Keratinocyte (primary cell): ENCODE data around the gene CLN3. TPM values are rescaled to one million over a fixed set of nuclear protein-coding genes. Genes with fewer than 3 reads are reported as not detected.

ENCODE experiments used
- DNase-seq: peaks from one replicate; pipeline ENCODE4 v3.0.0-alpha.2; 2011; ENCODE audit warnings: low read depth, missing footprints, low spot score
- FAIRE-seq: peaks from 2 replicates; lab custom pipeline; 2011; peaks lifted over from hg19 to GRCh38; lab: Jason Lieb, UNC
- H2AFZ ChIP-seq: 2 replicates; pipeline ENCODE4 v1.6.0; 2012; ENCODE audit warnings: low read length, control low read depth, inconsistent platforms; ENCODE audit not compliant: control insufficient read depth
- H3K27ac ChIP-seq: 2 replicates; pipeline ENCODE4 v1.5.1; 2011; ENCODE audit warnings: low read length; ENCODE audit not compliant: control insufficient read depth, insufficient read depth
- H3K27me3 ChIP-seq: 3 replicates; pipeline ENCODE4 v1.6.0; 2011; ENCODE audit warnings: low read length; ENCODE audit not compliant: control insufficient read depth, insufficient read depth; ENCODE audit errors: extremely low read depth
- H3K36me3 ChIP-seq, 2 experiments: 2 replicates in 1 of 2; 3 replicates in 1 of 2; pipeline ENCODE4 v1.5.1; 2011; ENCODE audit warnings: low read length in 2 of 2, mild to moderate bottlenecking in 1 of 2; ENCODE audit not compliant: control insufficient read depth in 2 of 2, insufficient read depth in 2 of 2; ENCODE audit errors: extremely low read depth in 1 of 2
- H3K4me1 ChIP-seq: 3 replicates; pipeline ENCODE4 v1.5.1; 2011; ENCODE audit warnings: low read length; ENCODE audit not compliant: control insufficient read depth, insufficient read depth; ENCODE audit errors: extremely low read depth
- H3K4me2 ChIP-seq: 3 replicates; pipeline ENCODE4 v1.6.0; 2011; ENCODE audit warnings: low read depth, low read length; ENCODE audit not compliant: control insufficient read depth, insufficient read depth; ENCODE audit errors: extremely low read depth
- H3K4me3 ChIP-seq, 3 experiments: fragments of 200-600 bp in 1 of 3; sonication (generic) in 1 of 3; 2 replicates in 2 of 3; 3 replicates in 1 of 3; pipeline ENCODE4 v1.5.1; 2011 to 2016; ENCODE audit warnings: low read length in 3 of 3, mild to moderate bottlenecking in 3 of 3, control low read depth in 2 of 3, inconsistent platforms in 1 of 3, low read depth in 1 of 3, mixed read lengths in 1 of 3, mixed run types in 1 of 3, moderate library complexity in 1 of 3; ENCODE audit not compliant: control insufficient read depth in 2 of 3, insufficient read depth in 2 of 3; ENCODE audit errors: extremely low read depth in 1 of 3
- H3K79me2 ChIP-seq: 2 replicates; pipeline ENCODE4 v1.6.0; 2012; ENCODE audit warnings: low read length; ENCODE audit not compliant: control insufficient read depth, insufficient read depth
- H3K9ac ChIP-seq: 3 replicates; pipeline ENCODE4 v1.6.0; 2011; ENCODE audit warnings: low read length; ENCODE audit not compliant: control insufficient read depth, insufficient read depth; ENCODE audit errors: extremely low read depth
- H3K9me1 ChIP-seq: 3 replicates; pipeline ENCODE4 v1.6.0; 2011; ENCODE audit warnings: low read length; ENCODE audit not compliant: control insufficient read depth, insufficient read depth; ENCODE audit errors: extremely low read depth
- H3K9me3 ChIP-seq: 2 replicates; pipeline ENCODE4 v1.5.1; 2012; ENCODE audit warnings: low read depth, low read length; ENCODE audit not compliant: control insufficient read depth
- H4K20me1 ChIP-seq: 3 replicates; pipeline ENCODE4 v1.6.0; 2011; ENCODE audit warnings: low read length; ENCODE audit not compliant: control insufficient read depth, insufficient read depth; ENCODE audit errors: extremely low read depth
- CTCF ChIP-seq, 3 experiments: IDR thresholded peaks in 1 of 3; conservative IDR thresholded peaks in 1 of 3; optimal IDR thresholded peaks in 1 of 3; 2 replicates in 2 of 3; 3 replicates in 1 of 3; pipeline versions ENCODE3 to v1.5.1; 2011; ENCODE audit warnings: low read length in 3 of 3, mild to moderate bottlenecking in 3 of 3, moderate library complexity in 2 of 3, control low read depth in 1 of 3, inconsistent platforms in 1 of 3; ENCODE audit not compliant: insufficient read depth in 2 of 3; ENCODE audit errors: extremely low read depth in 1 of 3
- EZH2 ChIP-seq: IDR thresholded peaks from one replicate; pipeline ENCODE4 v1.6.1; 2012; ENCODE audit warnings: inconsistent platforms, mild to moderate bottlenecking, low read length, moderate library complexity
- dilution Hi-C: fragments of 300-500 bp; cut with MboI; formaldehyde crosslinking; loops from one replicate; pipeline ENCODE4 v1.7.0; 2020; ENCODE audit warnings: low sequenced_read_pairs; ENCODE audit not compliant: extremely low pct_ligation_motif_present
- polyA plus RNA-seq, 5 experiments: library from polyadenylated mRNA; depleted of rRNA in 3 of 5; stranded (reverse) in 3 of 5; stranded (forward) in 1 of 5; unstranded in 1 of 5; fragments of >200 nt; gene quantifications; 1 replicate in 1 of 5; 2 replicates in 3 of 5; 3 replicates in 1 of 5; pipeline versions ENCODE4 v1.2.1 to v1.2.3, GENCODE V29; 2011 to 2012; ENCODE audit warnings: missing spikeins in 2 of 5, low read depth in 1 of 5, low replicate concordance in 1 of 5

The CLN3 gene
- polyA plus RNA-seq, 1 donor (not counting 4 experiments of a cell fraction or from before 2014, with no cell fraction given), result 12.6 TPM

GRCh38 chr16:28538733-28539596, 47.1 kb upstream of the CLN3 start, which contains the start of gene NUPR1:
Gene NUPR1 (minus strand): TSS chr16:28538974. CDS start chr16:28538907, 67 bp downstream.
- Histone ChIP-seq H3K27me3 (no peaks in the 10 kb centered on the region), H3K27ac (peak within 1 kb of the TSS; percentile 84), H3K4me2 (peak within 1 kb of the TSS; percentile 96), H3K79me2 (peaks cover 12% of the 10 kb centered on the region), H3K4me3 (peak within 1 kb of the TSS; percentile 52 to 84 (median 76)), H3K36me3 (peaks cover 0 to 8% of the 10 kb centered on the region in 2 experiments), H4K20me1 (no peaks in the 10 kb centered on the region), H2AFZ (peak within 1 kb of the TSS; percentile 97), H3K9ac (peak within 1 kb of the TSS; percentile 91), H3K9me1 (no peaks in the 10 kb centered on the region), H3K9me3 (no peaks in the 10 kb centered on the region), H3K4me1 (peaks cover 35% of the 10 kb centered on the region)
- TF ChIP-seq EZH2 (no peak), CTCF (optimal IDR thresholded peaks at IDR 0.05 in 1 of 3, IDR thresholded peaks at IDR 0.05 in 1 of 3, conservative IDR thresholded peaks at IDR 0.05 in 1 of 3; ENCODE audit: extremely low read depth in 1 of 3, insufficient read depth in 2 of 3, low read length in 3 of 3) (no peak)
- DNase-seq (peak; percentile 61), FAIRE-seq (peak; percentile 81)
- dilution Hi-C loops, result no loop called here

DNA sequence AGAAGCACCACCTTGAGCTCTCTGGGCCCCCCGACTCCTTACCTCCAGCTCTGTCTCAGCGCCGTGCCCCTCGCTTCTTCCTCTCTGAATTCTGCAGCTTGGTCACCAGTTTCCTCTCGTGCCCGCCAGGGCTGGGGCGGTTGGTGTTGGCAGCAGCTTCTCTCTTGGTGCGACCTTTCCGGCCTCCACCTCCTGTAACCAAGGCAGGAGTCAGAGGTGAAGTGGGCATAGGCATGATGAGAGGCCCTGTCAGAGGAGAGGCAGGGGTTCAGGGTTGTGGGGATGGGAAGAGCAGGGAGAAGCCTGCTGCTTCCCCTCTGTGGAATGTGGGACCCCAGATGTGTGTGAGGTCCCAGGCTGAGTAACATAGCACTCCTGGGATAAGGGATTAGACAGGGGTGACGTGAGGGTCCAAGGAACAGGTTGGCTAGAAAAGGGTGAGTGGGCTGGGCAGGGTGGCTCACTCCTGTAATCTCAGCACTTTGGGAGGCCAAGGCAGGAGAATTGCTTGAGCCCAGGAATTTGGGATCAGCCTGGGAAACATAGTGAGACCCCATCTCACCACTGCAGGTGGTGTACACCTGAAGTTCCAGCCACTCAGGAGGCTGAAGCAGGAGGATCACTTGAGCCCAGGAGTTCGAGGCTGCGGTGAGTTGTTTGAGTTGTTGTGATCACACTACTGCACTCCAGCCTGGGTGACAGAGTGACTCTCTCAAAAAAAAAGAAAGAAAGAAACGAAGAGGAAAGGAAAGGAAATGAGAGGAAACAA, 46.3 kb upstream of the CLN3 start:
- Histone ChIP-seq H3K27ac (peak overlapping the region; percentile 84), H3K9me3 (no peaks in the 10 kb centered on the region), H2AFZ (peak overlapping the region; percentile 97), H3K4me3 (peak overlapping the region; percentile 52 to 84 (median 76)), H3K27me3 (no peaks in the 10 kb centered on the region), H3K9me1 (no peaks in the 10 kb centered on the region), H3K79me2 (peaks cover 12% of the 10 kb centered on the region), H3K4me2 (peak overlapping the region; percentile 96), H4K20me1 (no peaks in the 10 kb centered on the region), H3K36me3 (peaks cover 0 to 8% of the 10 kb centered on the region in 2 experiments), H3K4me1 (peaks cover 35% of the 10 kb centered on the region), H3K9ac (peak overlapping the region; percentile 91)
- dilution Hi-C loops, result no loop called here
- TF ChIP-seq CTCF (optimal IDR thresholded peaks at IDR 0.05 in 1 of 3, IDR thresholded peaks at IDR 0.05 in 1 of 3, conservative IDR thresholded peaks at IDR 0.05 in 1 of 3; ENCODE audit: extremely low read depth in 1 of 3, insufficient read depth in 2 of 3, low read length in 3 of 3) (no peak), EZH2 (no peak)
- FAIRE-seq, result no peak
- no peak for DNase-seq
